Measurements from ENCODE around the gene MIOX.
"Not testable (repeated sequence)": the region's sequence is repeated elsewhere in the genome, so short reads cannot be mapped to it uniquely, and the experiment has no call there.

DNA sequence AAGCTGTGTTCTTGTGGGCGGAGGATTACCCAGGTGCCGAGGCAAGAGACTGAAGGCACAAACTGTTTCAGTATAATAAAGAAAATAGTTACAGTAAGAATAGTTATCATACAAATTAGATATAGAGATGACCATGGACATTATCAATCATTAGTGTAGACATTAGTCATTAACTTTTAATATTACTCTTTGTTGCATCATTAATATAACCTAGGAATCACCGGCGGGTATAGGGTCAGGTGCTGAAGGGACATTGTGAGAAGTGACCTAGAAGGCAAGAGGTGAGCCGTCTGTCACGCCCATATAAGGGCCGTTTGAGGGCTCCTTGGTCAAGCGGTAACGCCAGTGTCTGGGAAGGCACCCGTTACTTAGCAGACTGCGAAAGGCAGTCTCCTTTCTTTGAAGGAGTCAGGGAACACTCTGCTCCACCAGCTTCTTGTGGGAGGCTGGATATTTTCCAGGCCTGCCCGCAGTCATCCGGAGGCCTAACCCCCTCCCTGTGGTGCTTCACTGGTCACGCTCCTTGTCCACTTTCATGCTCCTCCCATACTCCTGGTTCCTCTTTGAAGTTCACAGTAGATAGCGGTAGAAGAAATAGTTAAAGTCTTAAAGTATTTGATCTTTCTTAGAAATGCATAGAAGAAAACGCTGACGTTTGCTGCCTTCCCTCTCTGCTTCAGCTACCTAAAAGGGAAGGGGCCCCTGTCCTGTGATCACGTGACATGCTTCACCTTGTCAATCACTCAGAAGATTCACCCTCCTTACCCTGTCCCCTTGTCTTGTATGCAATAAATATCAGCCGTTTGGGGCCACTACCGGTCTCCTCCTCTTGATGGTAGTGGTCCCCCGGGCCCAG is 47.4 kb downstream of the MIOX start:
- TF ChIP-seq, protein P1, sequence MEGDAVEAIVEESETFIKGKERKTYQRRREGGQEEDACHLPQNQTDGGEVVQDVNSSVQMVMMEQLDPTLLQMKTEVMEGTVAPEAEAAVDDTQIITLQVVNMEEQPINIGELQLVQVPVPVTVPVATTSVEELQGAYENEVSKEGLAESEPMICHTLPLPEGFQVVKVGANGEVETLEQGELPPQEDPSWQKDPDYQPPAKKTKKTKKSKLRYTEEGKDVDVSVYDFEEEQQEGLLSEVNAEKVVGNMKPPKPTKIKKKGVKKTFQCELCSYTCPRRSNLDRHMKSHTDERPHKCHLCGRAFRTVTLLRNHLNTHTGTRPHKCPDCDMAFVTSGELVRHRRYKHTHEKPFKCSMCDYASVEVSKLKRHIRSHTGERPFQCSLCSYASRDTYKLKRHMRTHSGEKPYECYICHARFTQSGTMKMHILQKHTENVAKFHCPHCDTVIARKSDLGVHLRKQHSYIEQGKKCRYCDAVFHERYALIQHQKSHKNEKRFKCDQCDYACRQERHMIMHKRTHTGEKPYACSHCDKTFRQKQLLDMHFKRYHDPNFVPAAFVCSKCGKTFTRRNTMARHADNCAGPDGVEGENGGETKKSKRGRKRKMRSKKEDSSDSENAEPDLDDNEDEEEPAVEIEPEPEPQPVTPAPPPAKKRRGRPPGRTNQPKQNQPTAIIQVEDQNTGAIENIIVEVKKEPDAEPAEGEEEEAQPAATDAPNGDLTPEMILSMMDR (IDR thresholded peaks at IDR 0.05), result not testable (repeated sequence)
- peak in 1 of 2 donors; percentile 66 for TF ChIP-seq POLR2A (IDR thresholded peaks at IDR 0.05)
